Panc1 (cell line): ENCODE data around the gene NDUFAF3. TPM values are rescaled to one million over a fixed set of nuclear protein-coding genes. Genes with fewer than 3 reads are reported as not detected.

Source experiments
- ATAC-seq: fragments of 200-7000 bp; cut with Tn5 transposase; 2 replicates; pipeline ENCODE4 v1.9.1; 2020; ENCODE audit warnings: mild to moderate bottlenecking, moderate library complexity
- BruUV-seq: library from RNA; stranded (reverse); fragments of 400-500 nt; replicated peaks from 2 replicates; lab custom pipeline; 2021; lab: Mats Ljungman, UMichigan
- CTCF ChIA-PET: fragments of 300-600 bp; sonication (Branson Sonifier 250); formaldehyde crosslinking; loops from one replicate; lab custom pipeline; 2022; ENCODE audit warnings: antibody characterized with exemption; lab: Charles Lee
- POLR2A ChIA-PET: fragments of 300-600 bp; sonication (Branson Sonifier 250); formaldehyde crosslinking; loops from one replicate; lab custom pipeline; 2022; ENCODE audit warnings: antibody characterized with exemption; lab: Charles Lee
- DNase-seq: peaks from one replicate; pipeline ENCODE4 v3.0.0-alpha.2; 2010; ENCODE audit warnings: low read depth, low spot score
- H3K27ac ChIP-seq: 2 replicates; pipeline ENCODE4 v1.5.1; 2011; ENCODE audit warnings: mild to moderate bottlenecking, low read length, inconsistent platforms
- H3K27me3 ChIP-seq: fragments of 200-500 bp; sonication (Bioruptor generic); 2 replicates; pipeline ENCODE4 v1.6.0; 2014; ENCODE audit warnings: low read length, inconsistent platforms; ENCODE audit not compliant: control insufficient read depth, insufficient read depth
- H3K36me3 ChIP-seq: fragments of 200-500 bp; sonication (Bioruptor generic); 2 replicates; pipeline ENCODE4 v1.5.1; 2014; ENCODE audit warnings: inconsistent platforms, mild to moderate bottlenecking, low read length, moderate library complexity; ENCODE audit not compliant: control insufficient read depth, insufficient read depth
- H3K4me1 ChIP-seq: 2 replicates; pipeline ENCODE4 v1.5.1; 2011; ENCODE audit warnings: inconsistent platforms, mild to moderate bottlenecking, low read length, moderate library complexity; ENCODE audit not compliant: control insufficient read depth, insufficient read depth
- H3K4me3 ChIP-seq, 2 experiments: 2 replicates each; pipeline ENCODE4 v1.5.1; 2011 to 2012; ENCODE audit warnings: low read depth in 2 of 2, low read length in 2 of 2, mild to moderate bottlenecking in 2 of 2, inconsistent platforms in 1 of 2, moderate library complexity in 1 of 2
- H3K9me3 ChIP-seq: fragments of 200-500 bp; sonication (Bioruptor generic); 2 replicates; pipeline ENCODE4 v1.5.1; 2014; ENCODE audit warnings: low read depth, mild to moderate bottlenecking, inconsistent platforms, low read length, moderate library complexity; ENCODE audit not compliant: control insufficient read depth, insufficient read depth
- CTCF ChIP-seq: fragments of 450-650 bp; IDR thresholded peaks from 2 replicates; pipeline ENCODE4 v1.5.1; 2017; ENCODE audit warnings: mild to moderate bottlenecking
- POLR2AphosphoS5 ChIP-seq: IDR thresholded peaks from 2 replicates; pipeline ENCODE4 v1.6.1; 2012; ENCODE audit warnings: mild to moderate bottlenecking, low read depth, low read length, moderate library complexity
- REST ChIP-seq, 2 experiments: IDR thresholded peaks; 2 replicates each; pipeline ENCODE4 v1.6.1; 2011 to 2012; ENCODE audit warnings: low read depth in 2 of 2, control low read depth in 1 of 2, low read length in 1 of 2, mild to moderate bottlenecking in 1 of 2, moderate library complexity in 1 of 2; ENCODE audit not compliant: insufficient read depth in 1 of 2
- SIN3A ChIP-seq: IDR thresholded peaks from 2 replicates; pipeline ENCODE4 v1.6.1; 2012; ENCODE audit warnings: low read depth, mild to moderate bottlenecking, low read length, moderate library complexity, borderline replicate concordance; ENCODE audit not compliant: insufficient read depth
- TCF7L2 ChIP-seq: IDR thresholded peaks from 2 replicates; pipeline ENCODE4 v1.6.1; 2011; ENCODE audit warnings: mild to moderate bottlenecking, low read depth, low read length, inconsistent platforms
- in situ Hi-C: cut with HindIII; loops from 2 replicates; pipeline ENCODE4 v1.10.0; 2016; ENCODE audit warnings: low sequenced_read_pairs, low pct_unique_long_range_greater_than_20kb
- intact Hi-C: fragments of 100-400 bp; cut with micrococcal nuclease; formaldehyde crosslinking; loops from one replicate; pipeline ENCODE4 v1.10.0; 2022; ENCODE audit not compliant: unreplicated experiment
- total RNA-seq: library from RNA; stranded (reverse); gene quantifications from one replicate; pipeline ENCODE4 v1.2.1, GENCODE V29; 2021; ENCODE audit not compliant: unreplicated experiment

NDUFAF3 gene
- total RNA-seq, 1 experiment from 2014 or later: 101 TPM

- TF ChIP-seq CTCF (no peak), SIN3A (no peak), REST (IDR thresholded peaks at IDR 0.05; ENCODE audit: insufficient read depth in 1 of 2, low read depth in 2 of 2, low read length in 1 of 2) (no peak)
- ChIA-PET POLR2A (no interaction called here), CTCF (no interaction called here)
- Histone ChIP-seq H3K4me1 (peaks cover 13% of the 10 kb centered on the region), H3K36me3 (no peaks in the 10 kb centered on the region), H3K4me3 (no peak overlapping the region), H3K27ac (no peak overlapping the region; the same call in 1 of the 2 replicates), H3K27me3 (no peaks in the 10 kb centered on the region), H3K9me3 (no peaks in the 10 kb centered on the region)
- no TSS peak for BruUV-seq
- intact Hi-C loops (no loop called here), in situ Hi-C loops (no loop called here)
- ATAC-seq (no peak), DNase-seq (no peak)
Measured at GRCh38 chr3:49005303-49005680, 16.6 kb upstream of the NDUFAF3 start.

GRCh38 chr3:49005998-49006397 is 15.9 kb upstream of the NDUFAF3 start:
- DNase-seq (no peak), ATAC-seq (no peak)
- CTCF ChIA-PET: no interaction called here
- peak overlapping the region; percentile 93 for H3K27ac ChIP-seq
- intact Hi-C loops: no loop called here
- no peaks in the 10 kb centered on the region for H3K9me3 ChIP-seq
- in situ Hi-C loops: no loop called here
- no peaks in the 10 kb centered on the region for H3K36me3 ChIP-seq
- H3K4me1 ChIP-seq: peaks cover 13% of the 10 kb centered on the region
- BruUV-seq: no TSS peak
- H3K4me3 ChIP-seq: peak overlapping the region; percentile 82 to 85
- no peaks in the 10 kb centered on the region for H3K27me3 ChIP-seq
- POLR2A ChIA-PET: no interaction called here
- TF ChIP-seq REST (IDR thresholded peaks at IDR 0.05; ENCODE audit: insufficient read depth in 1 of 2, low read depth in 2 of 2, low read length in 1 of 2) (no peak), CTCF (no peak), TCF7L2 (no peak), POLR2AphosphoS5 (no peak), SIN3A (no peak)
